HepG2 (cell line): ENCODE measurements around the gene MCFD2. TPM values are rescaled to one million over a fixed set of nuclear protein-coding genes. Genes with fewer than 3 reads are reported as not detected.

Experiments
- ATRX ChIP-seq: sonication (generic); formaldehyde crosslinking; IDR thresholded peaks from 2 replicates; pipeline ENCODE4 v1.4.0; 2020; ENCODE audit warnings: missing genetic modification reagents, borderline replicate concordance
- JDP2 ChIP-seq: sonication (generic); formaldehyde crosslinking; IDR thresholded peaks from 2 replicates; pipeline ENCODE4 v1.8.1; 2022; ENCODE audit warnings: missing genetic modification reagents, borderline replicate concordance
- MLLT10 ChIP-seq: sonication (generic); formaldehyde crosslinking; IDR thresholded peaks from 2 replicates; pipeline ENCODE4 v1.4.0; 2020; ENCODE audit warnings: missing genetic modification reagents
- NR1H2 ChIP-seq: sonication (generic); formaldehyde crosslinking; IDR thresholded peaks from 2 replicates; pipeline ENCODE4 v1.8.1; 2022; ENCODE audit warnings: low read depth, missing genetic modification reagents, borderline replicate concordance
- RARG ChIP-seq: sonication (generic); formaldehyde crosslinking; IDR thresholded peaks from 2 replicates; pipeline ENCODE4 v1.4.0; 2020; ENCODE audit warnings: low read depth, mild to moderate bottlenecking, missing genetic modification reagents
- SRSF9 ChIP-seq: fragments of 200-400 bp; formaldehyde crosslinking; IDR thresholded peaks from 2 replicates; pipeline ENCODE4 v1.6.1; 2018; ENCODE audit warnings: borderline replicate concordance, mild to moderate bottlenecking, low read depth, low read length; ENCODE audit not compliant: insufficient read depth, poor library complexity, severe bottlenecking
- TCF7L2 ChIP-seq: IDR thresholded peaks from 2 replicates; pipeline ENCODE4 v1.6.1; 2011; ENCODE audit warnings: mild to moderate bottlenecking, low read depth, low read length, moderate library complexity
- ZBTB3 ChIP-seq: sonication (generic); formaldehyde crosslinking; IDR thresholded peaks from 2 replicates; pipeline ENCODE4 v1.4.0; 2020; ENCODE audit warnings: low read depth, mild to moderate bottlenecking, moderate library complexity, missing genetic modification reagents, borderline replicate concordance
- ZKSCAN8 ChIP-seq: IDR thresholded peaks from 2 replicates; pipeline ENCODE4 v1.6.1; 2016; ENCODE audit warnings: borderline replicate concordance, missing genetic modification reagents, missing compliant biosample characterization
- ZMYM4 ChIP-seq: sonication (generic); formaldehyde crosslinking; IDR thresholded peaks from 2 replicates; pipeline ENCODE4 v1.8.1; 2023; ENCODE audit warnings: mild to moderate bottlenecking, missing genetic modification reagents
- ZNF468 ChIP-seq: sonication (generic); formaldehyde crosslinking; IDR thresholded peaks from 2 replicates; pipeline ENCODE4 v1.8.0; 2022; ENCODE audit warnings: mild to moderate bottlenecking, moderate library complexity, missing genetic modification reagents
- ZNF501 ChIP-seq: sonication (generic); formaldehyde crosslinking; IDR thresholded peaks from 2 replicates; pipeline ENCODE4 v1.5.1; 2020; ENCODE audit warnings: mild to moderate bottlenecking, moderate library complexity, missing genetic modification reagents
- ZNF558 ChIP-seq: sonication (generic); formaldehyde crosslinking; IDR thresholded peaks from 2 replicates; pipeline ENCODE4 v1.9.0; 2022; ENCODE audit warnings: mild to moderate bottlenecking, missing genetic modification reagents, borderline replicate concordance
- ZNF703 ChIP-seq: sonication (generic); formaldehyde crosslinking; IDR thresholded peaks from 2 replicates; pipeline ENCODE4 v1.5.1; 2020; ENCODE audit warnings: missing genetic modification reagents, mild to moderate bottlenecking, moderate library complexity, borderline replicate concordance
- ZNF782 ChIP-seq: sonication (generic); formaldehyde crosslinking; IDR thresholded peaks from 2 replicates; pipeline ENCODE4 v1.4.0; 2020; ENCODE audit warnings: missing genetic modification reagents, mild to moderate bottlenecking, borderline replicate concordance
- ZNF83 ChIP-seq: sonication (generic); formaldehyde crosslinking; IDR thresholded peaks from 2 replicates; pipeline ENCODE4 v1.4.0; 2020; ENCODE audit warnings: missing genetic modification reagents, mild to moderate bottlenecking, borderline replicate concordance
- ZNF850 ChIP-seq: sonication (generic); formaldehyde crosslinking; conservative IDR thresholded peaks from 2 replicates; pipeline ENCODE4 v1.9.0; 2021; ENCODE audit warnings: mild to moderate bottlenecking, missing genetic modification reagents
- polyA plus RNA-seq, 8 experiments: library from polyadenylated mRNA; depleted of rRNA in 3 of 8; stranded (reverse) in 7 of 8; unstranded in 1 of 8; fragments of >200 nt; fragmentation: Illumina TruSeq in 4 of 8; extraction: Trizol in 4 of 8; gene quantifications; 2 replicates each; pipeline versions ENCODE4 v1.2.1 to v1.2.3, GENCODE V29; 2011 to 2016; ENCODE audit warnings: low read depth in 4 of 8, missing spikeins in 1 of 8, mixed read lengths in 1 of 8; ENCODE audit not compliant: insufficient read depth in 1 of 8
- total RNA-seq, 5 experiments: library from RNA; depleted of rRNA; stranded (reverse); fragments of >200 nt; fragmentation: Illumina TruSeq; extraction: Trizol; gene quantifications; 2 replicates each; pipeline ENCODE4 v1.2.3, GENCODE V29; 2016; ENCODE audit warnings: low read depth in 1 of 5
- TF ChIP-seq, protein P1 (sequence below): IDR thresholded peaks from 2 replicates; pipeline ENCODE4 v1.6.1; 2016; ENCODE audit warnings: low read depth, control low read depth
- TF ChIP-seq, protein P2 (sequence below): sonication (generic); formaldehyde crosslinking; IDR thresholded peaks from 2 replicates; pipeline ENCODE4 v1.5.1; 2020; ENCODE audit warnings: mild to moderate bottlenecking, missing genetic modification reagents, borderline replicate concordance
- TF ChIP-seq, protein P3 (sequence below): sonication (generic); formaldehyde crosslinking; IDR thresholded peaks from 2 replicates; pipeline ENCODE4 v1.8.0; 2022; ENCODE audit warnings: mild to moderate bottlenecking, missing genetic modification reagents, moderate library complexity

MCFD2 gene
- total and polyA plus RNA-seq, 2 of the 13 experiments (the other 11 are each of a cell fraction or from before 2014, with no cell fraction given) = 183 to 232 TPM

DNA sequence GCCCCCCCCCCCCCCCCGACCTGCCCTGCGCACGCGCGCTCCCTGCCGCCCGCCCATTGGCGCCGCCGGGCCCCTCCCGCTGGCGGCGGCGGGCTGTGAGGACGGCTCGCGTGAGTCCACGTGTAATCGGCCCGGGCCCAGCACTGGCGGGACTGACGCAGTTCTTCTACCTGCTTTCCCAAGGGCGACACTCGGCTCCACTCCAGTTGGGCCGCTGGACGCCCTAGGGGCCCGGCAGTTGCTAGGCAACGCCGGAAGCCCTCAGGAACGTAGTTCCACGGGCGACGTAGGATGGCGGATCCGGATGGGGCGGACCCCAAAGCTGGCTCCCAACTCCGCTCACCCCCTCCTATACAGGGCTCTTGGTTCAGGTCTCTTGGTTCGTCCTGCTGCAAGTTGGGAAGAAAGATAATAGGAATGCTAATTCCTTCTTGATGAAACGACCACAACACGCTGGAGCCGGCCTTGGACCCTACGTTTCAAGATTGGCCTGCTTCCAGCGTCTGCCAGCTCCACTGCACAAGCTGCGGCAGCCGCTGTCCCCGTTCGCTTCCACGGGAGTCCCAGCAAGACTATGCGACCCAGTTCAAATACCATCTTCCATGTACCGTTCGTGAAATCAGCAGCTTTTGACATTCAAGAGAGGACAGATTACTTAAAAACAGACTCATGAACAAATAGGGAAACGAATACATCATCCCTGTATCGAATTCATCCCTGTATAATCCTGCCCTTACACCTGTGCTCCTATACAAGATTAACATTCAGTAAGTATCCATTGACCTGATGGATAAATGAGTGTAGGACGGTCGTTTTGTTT is 415 bp upstream of the MCFD2 start (continued):
- TF ChIP-seq ZNF468 (CRISPR knock-in tag) (0 out of 2 replicates have a peak, but pooled peaks have one; percentile 57), ZNF558 (peak; percentile 82; the same call in 1 of the 2 replicates), TCF7L2 (no peak), ZKSCAN8 (CRISPR knock-in tag) (peak; percentile 80; the same call in 1 of the 2 replicates), ZNF850 (0 out of 2 replicates have a peak, but pooled peaks have one; percentile 80), MLLT10 (CRISPR knock-in tag) (no peak), ZNF782 (no peak), ZBTB3 (no peak), SRSF9 (no peak), ZNF83 (no peak; the same call in 1 of the 2 replicates), RARG (CRISPR knock-in tag) (no peak), JDP2 (no peak), ZMYM4 (CRISPR knock-in tag) (peak; percentile 93), ZNF703 (0 out of 2 replicates have a peak, but pooled peaks have one; percentile 34), NR1H2 (no peak), ATRX (CRISPR knock-in tag) (no peak), ZNF501 (CRISPR knock-in tag) (peak; percentile 84)
- TF ChIP-seq, protein P1, sequence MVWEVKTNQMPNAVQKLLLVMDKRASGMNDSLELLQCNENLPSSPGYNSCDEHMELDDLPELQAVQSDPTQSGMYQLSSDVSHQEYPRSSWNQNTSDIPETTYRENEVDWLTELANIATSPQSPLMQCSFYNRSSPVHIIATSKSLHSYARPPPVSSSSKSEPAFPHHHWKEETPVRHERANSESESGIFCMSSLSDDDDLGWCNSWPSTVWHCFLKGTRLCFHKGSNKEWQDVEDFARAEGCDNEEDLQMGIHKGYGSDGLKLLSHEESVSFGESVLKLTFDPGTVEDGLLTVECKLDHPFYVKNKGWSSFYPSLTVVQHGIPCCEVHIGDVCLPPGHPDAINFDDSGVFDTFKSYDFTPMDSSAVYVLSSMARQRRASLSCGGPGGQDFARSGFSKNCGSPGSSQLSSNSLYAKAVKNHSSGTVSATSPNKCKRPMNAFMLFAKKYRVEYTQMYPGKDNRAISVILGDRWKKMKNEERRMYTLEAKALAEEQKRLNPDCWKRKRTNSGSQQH (CRISPR knock-in tag) = peak; percentile 92
- TF ChIP-seq, protein P2, sequence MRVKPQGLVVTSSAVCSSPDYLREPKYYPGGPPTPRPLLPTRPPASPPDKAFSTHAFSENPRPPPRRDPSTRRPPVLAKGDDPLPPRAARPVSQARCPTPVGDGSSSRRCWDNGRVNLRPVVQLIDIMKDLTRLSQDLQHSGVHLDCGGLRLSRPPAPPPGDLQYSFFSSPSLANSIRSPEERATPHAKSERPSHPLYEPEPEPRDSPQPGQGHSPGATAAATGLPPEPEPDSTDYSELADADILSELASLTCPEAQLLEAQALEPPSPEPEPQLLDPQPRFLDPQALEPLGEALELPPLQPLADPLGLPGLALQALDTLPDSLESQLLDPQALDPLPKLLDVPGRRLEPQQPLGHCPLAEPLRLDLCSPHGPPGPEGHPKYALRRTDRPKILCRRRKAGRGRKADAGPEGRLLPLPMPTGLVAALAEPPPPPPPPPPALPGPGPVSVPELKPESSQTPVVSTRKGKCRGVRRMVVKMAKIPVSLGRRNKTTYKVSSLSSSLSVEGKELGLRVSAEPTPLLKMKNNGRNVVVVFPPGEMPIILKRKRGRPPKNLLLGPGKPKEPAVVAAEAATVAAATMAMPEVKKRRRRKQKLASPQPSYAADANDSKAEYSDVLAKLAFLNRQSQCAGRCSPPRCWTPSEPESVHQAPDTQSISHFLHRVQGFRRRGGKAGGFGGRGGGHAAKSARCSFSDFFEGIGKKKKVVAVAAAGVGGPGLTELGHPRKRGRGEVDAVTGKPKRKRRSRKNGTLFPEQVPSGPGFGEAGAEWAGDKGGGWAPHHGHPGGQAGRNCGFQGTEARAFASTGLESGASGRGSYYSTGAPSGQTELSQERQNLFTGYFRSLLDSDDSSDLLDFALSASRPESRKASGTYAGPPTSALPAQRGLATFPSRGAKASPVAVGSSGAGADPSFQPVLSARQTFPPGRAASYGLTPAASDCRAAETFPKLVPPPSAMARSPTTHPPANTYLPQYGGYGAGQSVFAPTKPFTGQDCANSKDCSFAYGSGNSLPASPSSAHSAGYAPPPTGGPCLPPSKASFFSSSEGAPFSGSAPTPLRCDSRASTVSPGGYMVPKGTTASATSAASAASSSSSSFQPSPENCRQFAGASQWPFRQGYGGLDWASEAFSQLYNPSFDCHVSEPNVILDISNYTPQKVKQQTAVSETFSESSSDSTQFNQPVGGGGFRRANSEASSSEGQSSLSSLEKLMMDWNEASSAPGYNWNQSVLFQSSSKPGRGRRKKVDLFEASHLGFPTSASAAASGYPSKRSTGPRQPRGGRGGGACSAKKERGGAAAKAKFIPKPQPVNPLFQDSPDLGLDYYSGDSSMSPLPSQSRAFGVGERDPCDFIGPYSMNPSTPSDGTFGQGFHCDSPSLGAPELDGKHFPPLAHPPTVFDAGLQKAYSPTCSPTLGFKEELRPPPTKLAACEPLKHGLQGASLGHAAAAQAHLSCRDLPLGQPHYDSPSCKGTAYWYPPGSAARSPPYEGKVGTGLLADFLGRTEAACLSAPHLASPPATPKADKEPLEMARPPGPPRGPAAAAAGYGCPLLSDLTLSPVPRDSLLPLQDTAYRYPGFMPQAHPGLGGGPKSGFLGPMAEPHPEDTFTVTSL (CRISPR knock-in tag) = peak; percentile 32; the same call in 1 of the 2 replicates
- TF ChIP-seq, protein P3, sequence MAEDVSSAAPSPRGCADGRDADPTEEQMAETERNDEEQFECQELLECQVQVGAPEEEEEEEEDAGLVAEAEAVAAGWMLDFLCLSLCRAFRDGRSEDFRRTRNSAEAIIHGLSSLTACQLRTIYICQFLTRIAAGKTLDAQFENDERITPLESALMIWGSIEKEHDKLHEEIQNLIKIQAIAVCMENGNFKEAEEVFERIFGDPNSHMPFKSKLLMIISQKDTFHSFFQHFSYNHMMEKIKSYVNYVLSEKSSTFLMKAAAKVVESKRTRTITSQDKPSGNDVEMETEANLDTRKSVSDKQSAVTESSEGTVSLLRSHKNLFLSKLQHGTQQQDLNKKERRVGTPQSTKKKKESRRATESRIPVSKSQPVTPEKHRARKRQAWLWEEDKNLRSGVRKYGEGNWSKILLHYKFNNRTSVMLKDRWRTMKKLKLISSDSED (CRISPR knock-in tag) = 0 out of 2 replicates have a peak, but pooled peaks have one; percentile 22
